GM12864 (cell line): ENCODE measurements around the gene GRB2.

Experiments used
- DNase-seq: peaks from one replicate; pipeline ENCODE4 v3.0.0-alpha.2; 2011; ENCODE audit warnings: low read depth
- H3K4me3 ChIP-seq: 2 replicates; pipeline ENCODE4 v1.5.1; 2011; ENCODE audit warnings: mild to moderate bottlenecking, low read depth, low read length, control low read depth
- TF ChIP-seq, protein P1 (sequence below): IDR thresholded peaks from 2 replicates; pipeline ENCODE4 v1.5.1; 2011; ENCODE audit warnings: low read depth, mild to moderate bottlenecking, moderate library complexity, low read length, control low read depth, inconsistent platforms; ENCODE audit errors: missing control alignments

Gene GRB2

DNA sequence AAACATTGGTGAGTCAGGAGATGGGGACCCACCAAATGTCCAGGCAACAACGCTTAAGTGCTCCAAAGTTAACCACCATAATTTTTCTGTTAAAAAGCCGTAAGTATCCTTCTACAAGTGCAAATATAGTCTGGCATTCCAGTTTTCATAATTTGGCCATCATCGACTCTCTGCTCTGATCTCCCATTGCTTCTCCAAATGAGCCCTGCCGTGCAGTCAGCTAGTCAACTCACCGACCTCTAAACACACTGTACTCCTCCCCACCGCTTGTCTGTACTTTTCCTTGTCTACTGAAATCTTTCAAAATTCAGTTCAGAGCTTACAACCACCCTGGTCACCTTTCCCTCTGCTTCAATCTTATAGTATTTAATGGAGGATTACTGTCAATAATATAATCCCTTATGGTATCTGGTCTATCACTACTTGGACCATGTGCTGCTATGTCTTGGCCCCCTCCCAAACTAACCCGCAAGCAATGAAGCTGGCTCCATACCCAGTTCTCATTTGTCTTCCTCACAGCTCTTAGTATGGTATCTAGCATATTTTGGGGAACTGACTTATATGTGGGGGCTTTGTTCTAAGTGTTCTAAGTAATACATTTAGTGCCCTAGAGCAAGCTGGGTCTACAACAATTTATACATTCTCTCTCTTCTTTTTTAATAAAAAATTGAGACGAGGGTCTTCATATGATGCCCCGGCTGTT, 63.5 kb downstream of the GRB2 start:
- DNase-seq, result no peak
- no peak overlapping the region for H3K4me3 ChIP-seq
- TF ChIP-seq, protein P1, sequence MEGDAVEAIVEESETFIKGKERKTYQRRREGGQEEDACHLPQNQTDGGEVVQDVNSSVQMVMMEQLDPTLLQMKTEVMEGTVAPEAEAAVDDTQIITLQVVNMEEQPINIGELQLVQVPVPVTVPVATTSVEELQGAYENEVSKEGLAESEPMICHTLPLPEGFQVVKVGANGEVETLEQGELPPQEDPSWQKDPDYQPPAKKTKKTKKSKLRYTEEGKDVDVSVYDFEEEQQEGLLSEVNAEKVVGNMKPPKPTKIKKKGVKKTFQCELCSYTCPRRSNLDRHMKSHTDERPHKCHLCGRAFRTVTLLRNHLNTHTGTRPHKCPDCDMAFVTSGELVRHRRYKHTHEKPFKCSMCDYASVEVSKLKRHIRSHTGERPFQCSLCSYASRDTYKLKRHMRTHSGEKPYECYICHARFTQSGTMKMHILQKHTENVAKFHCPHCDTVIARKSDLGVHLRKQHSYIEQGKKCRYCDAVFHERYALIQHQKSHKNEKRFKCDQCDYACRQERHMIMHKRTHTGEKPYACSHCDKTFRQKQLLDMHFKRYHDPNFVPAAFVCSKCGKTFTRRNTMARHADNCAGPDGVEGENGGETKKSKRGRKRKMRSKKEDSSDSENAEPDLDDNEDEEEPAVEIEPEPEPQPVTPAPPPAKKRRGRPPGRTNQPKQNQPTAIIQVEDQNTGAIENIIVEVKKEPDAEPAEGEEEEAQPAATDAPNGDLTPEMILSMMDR, result no peak

DNA sequence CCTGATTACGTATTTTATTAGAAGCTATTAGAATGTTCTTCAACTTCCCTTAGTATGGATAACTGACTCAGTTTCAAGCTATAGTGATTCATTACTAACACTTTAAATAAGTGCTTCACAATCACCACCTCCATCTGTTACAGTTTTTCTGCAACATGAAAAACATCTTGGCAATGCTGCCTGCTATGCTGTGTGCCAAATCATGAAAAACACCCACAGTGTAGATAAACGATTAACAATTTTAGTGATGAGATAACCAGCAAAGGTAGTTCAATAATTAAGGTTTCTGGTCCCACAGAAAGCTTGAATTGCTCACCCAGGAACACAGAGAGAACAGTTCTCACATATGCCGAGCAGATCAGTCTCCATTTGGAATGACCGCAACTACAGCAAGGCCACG, 64.8 kb downstream of the GRB2 start:
- no peak overlapping the region for H3K4me3 ChIP-seq
- no peak for DNase-seq
- TF ChIP-seq, protein P1, result no peak

DNA sequence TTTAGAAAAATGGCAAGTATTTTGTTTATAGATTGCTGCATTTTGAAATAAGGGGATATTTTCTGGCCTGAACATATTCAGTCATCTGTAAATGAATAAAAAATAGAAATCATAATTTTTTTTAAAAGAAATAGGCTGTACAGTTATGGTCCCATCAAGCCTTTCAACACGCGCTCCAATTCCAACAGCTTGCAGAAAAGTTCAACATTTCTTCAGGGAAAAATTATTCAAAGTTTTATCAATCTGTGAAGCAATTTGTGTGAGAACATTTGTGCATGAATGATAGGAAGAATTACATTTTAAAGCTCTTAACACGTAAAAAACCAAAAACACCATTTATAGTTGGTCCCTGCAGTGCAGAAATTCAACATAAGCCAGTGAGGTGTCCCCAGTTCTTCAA, 65.5 kb downstream of the GRB2 start:
- no peak for DNase-seq
- TF ChIP-seq, protein P1, result no peak
- no peak overlapping the region; the same call in 1 of the 2 replicates for H3K4me3 ChIP-seq

DNA sequence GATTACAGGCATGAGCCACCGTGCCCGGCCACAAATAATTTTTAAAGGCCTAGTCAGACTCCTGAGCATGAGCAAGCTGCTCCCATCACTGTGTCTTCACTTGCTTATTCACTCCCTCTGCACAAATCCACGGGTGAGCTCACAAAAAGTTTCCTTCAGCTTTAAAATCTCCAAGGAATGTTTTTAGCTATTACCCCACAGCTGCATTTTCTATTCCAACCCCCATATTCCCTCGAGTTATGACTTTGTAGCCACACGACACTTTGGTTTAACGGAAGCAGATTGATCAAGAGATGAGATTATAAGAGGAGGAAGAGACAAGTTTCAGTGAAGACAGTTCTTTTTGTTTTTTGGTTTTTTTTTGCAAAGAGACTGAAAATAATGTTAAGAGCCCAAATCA, 67.1 kb downstream of the GRB2 start:
- DNase-seq, result no peak
- TF ChIP-seq, protein P1, result no peak
- H3K4me3 ChIP-seq, result no peak overlapping the region; the same call in 1 of the 2 replicates

DNA sequence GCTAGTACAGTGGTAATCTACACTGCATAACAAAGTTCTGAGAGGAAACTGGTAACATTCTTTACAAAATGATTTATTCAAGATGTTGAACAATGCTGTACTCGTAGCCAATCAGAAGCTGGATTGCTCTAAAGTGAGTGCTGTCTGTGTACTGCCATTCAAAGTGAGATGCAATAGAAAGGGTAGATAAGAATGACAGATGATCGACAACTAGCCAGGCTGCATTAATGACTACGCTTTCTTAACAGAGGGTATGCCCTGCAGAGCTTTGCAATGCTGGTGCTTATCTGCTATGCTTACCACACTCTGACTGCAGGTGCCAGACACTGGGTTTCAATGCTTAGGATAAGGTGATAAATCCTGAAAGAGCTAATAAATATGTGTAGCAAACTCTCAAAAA, 70.2 kb downstream of the GRB2 start:
- H3K4me3 ChIP-seq, result no peak overlapping the region
- TF ChIP-seq, protein P1, result no peak
- no peak for DNase-seq

DNA sequence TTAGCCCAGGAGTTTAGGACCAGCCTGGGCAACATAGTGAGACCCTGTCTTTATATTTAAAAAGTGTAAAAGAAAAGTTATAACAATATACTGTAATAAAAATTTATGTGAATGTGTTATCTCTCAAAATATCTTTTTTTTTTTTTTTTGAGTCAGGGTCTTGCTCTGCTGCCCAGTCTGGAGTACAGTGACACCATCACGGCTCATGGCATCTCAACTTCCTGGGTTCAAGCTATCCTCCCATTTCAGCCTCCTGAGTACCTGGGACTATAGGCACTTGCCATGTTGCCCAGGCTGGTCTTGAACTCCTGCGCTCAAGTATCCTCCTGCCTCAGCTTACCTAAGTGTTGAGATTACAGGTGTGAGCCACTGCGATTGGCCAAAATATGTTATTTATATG, 70.8 kb downstream of the GRB2 start:
- no peak overlapping the region for H3K4me3 ChIP-seq
- no peak for DNase-seq
- TF ChIP-seq, protein P1, result no peak

DNA sequence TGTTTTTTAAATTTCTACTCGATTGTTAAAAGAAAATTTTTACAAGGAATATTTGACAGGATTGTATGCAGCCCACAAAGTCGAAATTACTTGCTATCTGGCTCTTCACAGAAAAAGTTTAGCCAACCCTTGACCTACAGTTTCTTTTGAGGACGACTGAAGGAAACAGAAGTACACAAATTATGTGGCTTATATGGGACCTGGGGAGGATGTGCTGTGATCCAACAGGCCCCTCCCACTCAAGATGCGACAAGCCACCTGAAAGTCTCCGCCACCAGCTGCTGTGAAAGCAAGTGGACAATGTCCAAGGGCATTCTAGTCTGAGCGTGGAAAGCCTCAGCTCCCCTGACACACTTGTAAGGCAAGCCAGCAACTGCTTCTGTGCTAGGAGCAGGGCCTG, 73.8 kb downstream of the GRB2 start:
- DNase-seq, result no peak
- TF ChIP-seq, protein P1, result no peak
- H3K4me3 ChIP-seq, result no peak overlapping the region
